Liver (tissue), 9 donors: ENCODE measurements around the gene ZIC1. TPM values are rescaled to one million over a fixed set of nuclear protein-coding genes. Genes with fewer than 3 reads are reported as not detected.

ENCODE experiments used
- DNase-seq: peaks from one replicate; pipeline ENCODE4 v3.0.0-alpha.2; 2017; ENCODE audit warnings: low spot score
- H3K27ac ChIP-seq, 2 donors: one replicate each; pipeline ENCODE4 v1.7.0; 2013; ENCODE audit warnings: inconsistent platforms in 2 of 2, low read length in 2 of 2, control low read depth in 1 of 2, low read depth in 1 of 2, mild to moderate bottlenecking in 1 of 2
- H3K27me3 ChIP-seq, 4 donors: one replicate each; pipeline versions ENCODE4 v1.6.1 to v1.7.0; 2013; ENCODE audit warnings: low read length in 3 of 4, inconsistent platforms in 1 of 4, mild to moderate bottlenecking in 1 of 4, moderate library complexity in 1 of 4; ENCODE audit not compliant: control insufficient read depth in 4 of 4, insufficient read depth in 4 of 4
- H3K36me3 ChIP-seq, 4 donors: one replicate each; pipeline versions ENCODE4 v1.6.1 to v1.7.0; 2013; ENCODE audit warnings: low read length in 3 of 4, mild to moderate bottlenecking in 3 of 4, low read depth in 1 of 4, moderate library complexity in 1 of 4; ENCODE audit not compliant: control insufficient read depth in 4 of 4, insufficient read depth in 3 of 4
- H3K4me1 ChIP-seq, 4 donors: one replicate each; pipeline versions ENCODE4 v1.6.1 to v1.7.0; 2013; ENCODE audit warnings: low read length in 3 of 4, mild to moderate bottlenecking in 3 of 4, moderate library complexity in 1 of 4; ENCODE audit not compliant: control insufficient read depth in 4 of 4, insufficient read depth in 4 of 4
- H3K4me3 ChIP-seq, 3 donors: one replicate each; pipeline versions ENCODE4 v1.6.1 to v1.7.0; 2013; ENCODE audit warnings: low read length in 3 of 3, control low read depth in 1 of 3, low read depth in 1 of 3, mild to moderate bottlenecking in 1 of 3
- H3K9ac ChIP-seq, 2 donors: one replicate each; pipeline ENCODE4 v1.7.0; 2013; ENCODE audit warnings: low read length in 2 of 2, mild to moderate bottlenecking in 2 of 2, moderate library complexity in 2 of 2, control low read depth in 1 of 2, low read depth in 1 of 2
- H3K9me3 ChIP-seq, 4 donors: one replicate each; pipeline versions ENCODE4 v1.6.1 to v1.7.0; 2013; ENCODE audit warnings: low read length in 3 of 4; ENCODE audit not compliant: control insufficient read depth in 4 of 4
- CTCF ChIP-seq: fragments of 150-350 bp; IDR thresholded peaks from 2 replicates; pipeline ENCODE4 v1.5.1; 2017; ENCODE audit warnings: improper control_type of control experiment, low read depth, low read length; ENCODE audit not compliant: missing input control
- EGR1 ChIP-seq, 2 donors: IDR thresholded peaks; 2 replicates each; pipeline ENCODE4 v1.6.1; 2016 to 2018; ENCODE audit warnings: antibody characterized with exemption in 2 of 2, low read depth in 2 of 2
- FOXA1 ChIP-seq: IDR thresholded peaks from 2 replicates; pipeline ENCODE4 v1.6.1; 2016; ENCODE audit warnings: antibody characterized with exemption
- FOXA2 ChIP-seq: IDR thresholded peaks from 2 replicates; pipeline ENCODE4 v1.6.1; 2016; ENCODE audit warnings: antibody characterized with exemption
- GABPA ChIP-seq, 2 donors: IDR thresholded peaks in 1 of 2; conservative IDR thresholded peaks in 1 of 2; 2 replicates each; pipeline ENCODE4 v1.6.1; 2016; ENCODE audit warnings: antibody characterized with exemption in 2 of 2, mild to moderate bottlenecking in 1 of 2, moderate library complexity in 1 of 2
- HNF4A ChIP-seq, 2 donors: conservative IDR thresholded peaks; 2 replicates each; pipeline ENCODE4 v1.6.1; 2016; ENCODE audit warnings: antibody characterized with exemption in 2 of 2, mild to moderate bottlenecking in 2 of 2
- JUND ChIP-seq, 2 donors: IDR thresholded peaks; 2 replicates each; pipeline ENCODE4 v1.6.1; 2016; ENCODE audit warnings: antibody characterized with exemption in 2 of 2
- MAX ChIP-seq: IDR thresholded peaks from 2 replicates; pipeline ENCODE4 v1.6.1; 2016; ENCODE audit warnings: antibody characterized with exemption
- NR2F2 ChIP-seq: IDR thresholded peaks from 2 replicates; pipeline ENCODE4 v1.6.1; 2016; ENCODE audit warnings: antibody characterized with exemption
- RAD21 ChIP-seq, 2 donors: IDR thresholded peaks; 2 replicates each; pipeline ENCODE4 v1.6.1; 2016; ENCODE audit warnings: antibody characterized with exemption in 2 of 2, mild to moderate bottlenecking in 2 of 2
- REST ChIP-seq: IDR thresholded peaks from 2 replicates; pipeline ENCODE4 v1.6.1; 2016; ENCODE audit warnings: antibody characterized with exemption, mild to moderate bottlenecking
- SP1 ChIP-seq: IDR thresholded peaks from 2 replicates; pipeline ENCODE4 v1.6.1; 2018; ENCODE audit warnings: antibody characterized with exemption, mild to moderate bottlenecking
- TAF1 ChIP-seq: conservative IDR thresholded peaks from 2 replicates; pipeline ENCODE4 v1.6.1; 2016; ENCODE audit warnings: antibody characterized with exemption, mild to moderate bottlenecking
- YY1 ChIP-seq: IDR thresholded peaks from 2 replicates; pipeline ENCODE4 v1.6.1; 2016; ENCODE audit warnings: antibody characterized with exemption, mild to moderate bottlenecking
- ZBTB33 ChIP-seq: IDR thresholded peaks from 2 replicates; pipeline ENCODE4 v1.6.1; 2016; ENCODE audit warnings: antibody characterized with exemption
- WGBS: extraction: QIAGEN DNeasy Blood & Tissue Kit; methylation state at CpG from one replicate; pipeline ENCODE4 v1.1.7; 2013; 5-methylcytosine and 5-hydroxymethylcytosine counted together
- polyA plus RNA-seq, 2 donors: library from polyadenylated mRNA; stranded (reverse) in 1 of 2; unstranded in 1 of 2; fragments of 200-250 nt in 1 of 2; fragments of >200 nt in 1 of 2; fragmentation: Nextera tagmentation in 1 of 2; extraction: Ambion mirVana in 1 of 2; gene quantifications; one replicate each; pipeline versions ENCODE4 v1.2.1 to v1.2.3, GENCODE V29; 2013 to 2015
- total RNA-seq, 2 donors: library from RNA; depleted of rRNA; stranded (reverse); fragments of >200 nt; gene quantifications; one replicate each; pipeline ENCODE4 v1.2.3, GENCODE V29; 2014
- TF ChIP-seq, protein P1 (sequence below): IDR thresholded peaks from 2 replicates; pipeline ENCODE4 v1.6.1; 2016; ENCODE audit warnings: antibody characterized with exemption
- donor health status: healthy.
- donor health status: healthy.
- donor health status: healthy.
- donor health status: healthy.
- donor health status: healthy.

ZIC1 gene
- total and polyA plus RNA-seq, 4 donors, result 4.4 TPM; not detected in 3

DNA sequence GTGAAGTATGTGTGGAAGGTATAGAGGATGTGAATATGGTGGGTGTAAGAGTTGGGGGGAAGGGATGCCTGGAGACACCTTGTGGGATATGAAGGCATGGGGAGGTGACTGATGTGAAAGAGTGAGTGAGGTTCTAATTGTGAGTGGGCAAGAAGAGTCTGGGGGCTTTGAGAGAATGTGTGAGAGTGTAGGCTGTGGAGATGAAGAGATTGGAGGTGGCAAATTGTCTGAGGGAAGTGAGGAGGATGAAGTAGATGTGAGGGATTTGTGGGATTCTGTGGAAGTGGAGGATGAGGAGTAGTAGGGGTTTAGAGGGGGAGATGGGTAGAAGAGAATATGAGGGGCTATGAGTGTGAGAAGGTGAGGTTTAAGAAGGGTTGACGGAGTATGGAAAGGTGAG, 44.4 kb upstream of the ZIC1 start:
- Histone ChIP-seq H3K9me3 (peaks cover 0 to 3% (median 0%) of the 10 kb centered on the region in 4 donors), H3K9ac (no peak overlapping the region), H3K4me3 (no peak overlapping the region), H3K4me1 (no peaks in the 10 kb centered on the region), H3K36me3 (no peaks in the 10 kb centered on the region), H3K27ac (no peak overlapping the region), H3K27me3 (peaks cover under 1 to 35% (median 18%) of the 10 kb centered on the region in 4 donors)
- no peak for DNase-seq
- WGBS, result 42% methylated on average over 1 of the region's 1 CpG
- TF ChIP-seq CTCF (no peak), FOXA2 (no peak), REST (no peak), GABPA (IDR thresholded peaks at IDR 0.05 in 1 of 2, conservative IDR thresholded peaks at IDR 0.05 in 1 of 2) (no peak), RAD21 (IDR thresholded peaks at IDR 0.05) (no peak), JUND (IDR thresholded peaks at IDR 0.05) (no peak), EGR1 (IDR thresholded peaks at IDR 0.05; ENCODE audit: low read depth in 2 of 2) (no peak)
- TF ChIP-seq, protein P1, sequence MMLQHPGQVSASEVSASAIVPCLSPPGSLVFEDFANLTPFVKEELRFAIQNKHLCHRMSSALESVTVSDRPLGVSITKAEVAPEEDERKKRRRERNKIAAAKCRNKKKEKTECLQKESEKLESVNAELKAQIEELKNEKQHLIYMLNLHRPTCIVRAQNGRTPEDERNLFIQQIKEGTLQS, result no peak

DNA sequence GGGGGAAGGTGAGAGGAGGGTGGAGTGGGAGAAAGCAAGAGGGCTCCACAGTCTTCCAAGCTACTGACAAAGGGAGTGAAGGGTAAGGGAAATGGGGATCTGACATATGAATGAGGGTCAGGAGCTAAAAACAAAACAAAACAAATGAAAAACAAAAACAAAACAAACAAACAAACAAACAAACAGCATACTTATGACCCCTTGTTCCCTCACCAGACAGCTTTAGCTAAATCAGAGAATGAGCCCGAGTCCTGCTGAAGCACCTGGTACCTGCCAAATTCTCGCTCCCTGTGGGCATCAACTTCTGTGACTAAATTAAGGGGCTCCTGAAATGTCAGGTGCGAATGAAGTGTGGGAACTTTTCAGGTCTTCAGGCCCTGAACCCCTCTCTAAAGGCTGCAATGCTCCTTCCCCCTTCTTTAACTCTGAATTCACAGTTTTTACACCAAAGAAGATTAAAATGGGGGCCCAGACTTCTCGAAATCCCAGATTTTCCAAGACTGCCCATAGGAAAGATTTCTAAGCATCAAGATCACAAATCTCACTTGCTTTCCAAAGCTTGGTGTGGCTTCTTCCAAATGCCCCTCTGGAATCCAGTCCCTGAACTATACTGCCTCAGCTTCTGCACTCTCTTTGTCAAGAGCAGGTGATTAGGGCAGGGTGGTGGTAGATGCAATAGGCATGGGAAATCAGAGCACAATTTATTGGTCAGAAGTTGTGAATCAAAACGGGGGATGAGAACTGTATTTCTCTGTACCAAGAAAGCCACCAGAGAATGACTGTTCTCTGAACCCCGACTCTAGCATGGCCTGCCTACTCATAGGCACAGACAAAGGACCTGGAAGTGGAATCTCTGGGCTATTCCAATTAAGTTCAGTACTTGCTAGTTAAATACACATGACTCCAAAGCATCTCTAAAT, 43.7 kb upstream of the ZIC1 start:
- 35% methylated on average over 6 of the region's 6 CpGs for WGBS
- no peak for DNase-seq
- peaks cover 2 to 31% (median 16%) of the 10 kb centered on the region in 4 donors for H3K27me3 ChIP-seq
- H3K27ac ChIP-seq, result no peak overlapping the region
- H3K4me1 ChIP-seq, result no peaks in the 10 kb centered on the region
- no peak for TF ChIP-seq MAX
- TF ChIP-seq FOXA2, result no peak
- no peak for TF ChIP-seq GABPA (IDR thresholded peaks at IDR 0.05 in 1 of 2, conservative IDR thresholded peaks at IDR 0.05 in 1 of 2)
- TF ChIP-seq TAF1, result no peak
- TF ChIP-seq HNF4A (conservative IDR thresholded peaks at IDR 0.05), result no peak
- no peak for TF ChIP-seq FOXA1
- TF ChIP-seq, protein P1, result no peak
- TF ChIP-seq SP1, result no peak
- TF ChIP-seq NR2F2, result no peak
- TF ChIP-seq YY1, result no peak
- TF ChIP-seq ZBTB33, result no peak
- no peak for TF ChIP-seq EGR1 (IDR thresholded peaks at IDR 0.05; ENCODE audit: low read depth in 2 of 2)
- H3K9ac ChIP-seq, result no peak overlapping the region
- H3K36me3 ChIP-seq, result no peaks in the 10 kb centered on the region
- no peak overlapping the region for H3K4me3 ChIP-seq
- peaks cover 0 to 4% (median 0%) of the 10 kb centered on the region in 4 donors for H3K9me3 ChIP-seq
